H1 (cell line): Measurements from ENCODE around the gene ASF1B. TPM values are rescaled to one million over a fixed set of nuclear protein-coding genes. Genes with fewer than 3 reads are reported as not detected.

Source experiments
- CTCF ChIA-PET: fragments of 300-600 bp; sonication (Branson Sonifier 250); formaldehyde crosslinking; loops from one replicate; lab custom pipeline; 2021; ENCODE audit not compliant: partially characterized antibody; lab: Charles Lee
- POLR2A ChIA-PET: fragments of 300-600 bp; sonication (Branson Sonifier 250); formaldehyde crosslinking; loops from one replicate; lab custom pipeline; 2021; ENCODE audit warnings: inconsistent platforms; ENCODE audit not compliant: partially characterized antibody; lab: Charles Lee
- DNase-seq, 2 experiments: peaks; one replicate each; pipeline versions ENCODE4 v3.0.0 to v3.0.0-alpha.2; 2010 to 2022; ENCODE audit warnings: low spot score in 2 of 2, low read depth in 1 of 2, mixed read lengths in 1 of 2
- FAIRE-seq: peaks from 2 replicates; lab custom pipeline; 2011; peaks lifted over from hg19 to GRCh38; lab: Jason Lieb, UNC
- H2AFZ ChIP-seq: 2 replicates; pipeline ENCODE4 v1.8.1; 2012; ENCODE audit warnings: low read length, inconsistent platforms
- H2AK5ac ChIP-seq: 2 replicates; pipeline ENCODE4 v1.6.1; 2013; ENCODE audit warnings: low read depth, low read length
- H2BK120ac ChIP-seq: replicated peaks from 2 replicates; pipeline ENCODE3; 2013; ENCODE audit warnings: low read depth, low read length, inconsistent platforms
- H2BK12ac ChIP-seq: 2 replicates; pipeline ENCODE4 v1.6.1; 2013; ENCODE audit warnings: low read depth, low read length
- H2BK15ac ChIP-seq: 2 replicates; pipeline ENCODE4 v1.6.1; 2013; ENCODE audit warnings: low read length
- H2BK20ac ChIP-seq: 2 replicates; pipeline ENCODE4 v1.6.1; 2013; ENCODE audit warnings: low read length
- H2BK5ac ChIP-seq: 2 replicates; pipeline ENCODE4 v1.6.1; 2013; ENCODE audit warnings: low read depth, low read length
- H3K14ac ChIP-seq: 2 replicates; pipeline ENCODE4 v1.6.1; 2013; ENCODE audit warnings: inconsistent platforms; ENCODE audit not compliant: insufficient read length
- H3K18ac ChIP-seq: 2 replicates; pipeline ENCODE4 v1.6.1; 2013; ENCODE audit warnings: low read length; ENCODE audit errors: extremely low read depth
- H3K23ac ChIP-seq: 2 replicates; pipeline ENCODE4 v1.6.1; 2013; ENCODE audit warnings: inconsistent platforms; ENCODE audit not compliant: insufficient read length
- H3K23me2 ChIP-seq: 2 replicates; pipeline ENCODE4 v1.6.1; 2013; ENCODE audit warnings: low read depth, low read length
- H3K27ac ChIP-seq: 2 replicates; pipeline ENCODE4 v1.6.1; 2011; ENCODE audit warnings: low read depth, low read length, inconsistent platforms
- H3K27me3 ChIP-seq, 4 experiments: replicated peaks in 1 of 4; 1 replicate in 1 of 4; 2 replicates in 3 of 4; pipeline versions ENCODE4 v1.6.1 to v1.8.1; 2011 to 2013; ENCODE audit warnings: low read length in 3 of 4, mild to moderate bottlenecking in 3 of 4, inconsistent platforms in 2 of 4, mixed read lengths in 2 of 4, moderate library complexity in 1 of 4; ENCODE audit not compliant: control insufficient read depth in 3 of 4, insufficient read depth in 3 of 4; ENCODE audit errors: extremely low read depth in 1 of 4
- H3K36me3 ChIP-seq, 4 experiments: 2 replicates each; pipeline versions ENCODE4 v1.6.1 to v1.8.1; 2011 to 2013; ENCODE audit warnings: mild to moderate bottlenecking in 4 of 4, low read length in 3 of 4, moderate library complexity in 2 of 4, control low read depth in 1 of 4, inconsistent platforms in 1 of 4; ENCODE audit not compliant: insufficient read depth in 4 of 4, control insufficient read depth in 2 of 4
- H3K4ac ChIP-seq: replicated peaks from 2 replicates; pipeline ENCODE3; 2013; ENCODE audit warnings: low read length, low read depth, mixed read lengths, inconsistent platforms; ENCODE audit not compliant: insufficient read length
- H3K4me1 ChIP-seq, 4 experiments: replicated peaks in 1 of 4; 1 replicate in 1 of 4; 2 replicates in 3 of 4; pipeline versions ENCODE4 v1.6.1 to v1.8.1; 2011 to 2013; ENCODE audit warnings: low read length in 3 of 4, inconsistent platforms in 2 of 4, mixed read lengths in 1 of 4; ENCODE audit not compliant: insufficient read depth in 4 of 4, control insufficient read depth in 3 of 4
- H3K4me2 ChIP-seq, 2 experiments: 2 replicates each; pipeline versions ENCODE4 v1.6.1 to v1.8.1; 2011 to 2013; ENCODE audit warnings: low read depth in 2 of 2, low read length in 2 of 2, control low read depth in 1 of 2, inconsistent platforms in 1 of 2, mild to moderate bottlenecking in 1 of 2; ENCODE audit not compliant: insufficient read depth in 1 of 2
- H3K4me3 ChIP-seq, 4 experiments: fragments of 200-600, 300-600 bp in 1 of 4; sonication (generic), shearing (Covaris generic), sonication (Bioruptor Twin) in 1 of 4; 2 replicates each; pipeline versions ENCODE4 v1.5.1 to v1.8.1; 2011 to 2016; ENCODE audit warnings: low read length in 4 of 4, low read depth in 3 of 4, control low read depth in 2 of 4, inconsistent platforms in 2 of 4, mild to moderate bottlenecking in 2 of 4, mixed read lengths in 1 of 4, moderate library complexity in 1 of 4; ENCODE audit not compliant: insufficient read depth in 2 of 4; ENCODE audit errors: extremely low read depth in 1 of 4
- H3K56ac ChIP-seq: replicated peaks from 2 replicates; pipeline ENCODE3; 2013; ENCODE audit warnings: low read depth, mild to moderate bottlenecking, mixed read lengths, low read length, inconsistent platforms; ENCODE audit not compliant: insufficient read length
- H3K79me1 ChIP-seq: 2 replicates; pipeline ENCODE4 v1.6.1; 2013; ENCODE audit warnings: low read depth, low read length, control low read depth
- H3K79me2 ChIP-seq, 2 experiments: 2 replicates each; pipeline versions ENCODE4 v1.6.1 to v1.8.1; 2012 to 2013; ENCODE audit warnings: low read length in 2 of 2, mild to moderate bottlenecking in 2 of 2, inconsistent platforms in 1 of 2; ENCODE audit not compliant: insufficient read depth in 2 of 2, control insufficient read depth in 1 of 2
- H3K9ac ChIP-seq, 4 experiments: replicated peaks in 1 of 4; 1 replicate in 1 of 4; 2 replicates in 3 of 4; pipeline versions ENCODE4 v1.6.1 to v1.8.1; 2011 to 2013; ENCODE audit warnings: low read depth in 3 of 4, low read length in 3 of 4, control low read depth in 2 of 4, mild to moderate bottlenecking in 2 of 4, moderate library complexity in 2 of 4, inconsistent platforms in 1 of 4; ENCODE audit errors: extremely low read depth in 1 of 4
- H3K9me3 ChIP-seq, 2 experiments: 2 replicates each; pipeline versions ENCODE4 v1.6.1 to v1.8.1; 2012 to 2013; ENCODE audit warnings: mild to moderate bottlenecking in 2 of 2, moderate library complexity in 2 of 2, control low read depth in 1 of 2, inconsistent platforms in 1 of 2, low read depth in 1 of 2, low read length in 1 of 2, mixed read lengths in 1 of 2; ENCODE audit not compliant: insufficient read depth in 2 of 2
- H4K20me1 ChIP-seq, 2 experiments: replicated peaks in 1 of 2; 2 replicates each; pipeline versions ENCODE3 to v1.8.1; 2011 to 2013; ENCODE audit warnings: inconsistent platforms in 2 of 2, low read length in 2 of 2, mild to moderate bottlenecking in 1 of 2; ENCODE audit not compliant: insufficient read depth in 2 of 2, control insufficient read depth in 1 of 2
- H4K5ac ChIP-seq: 2 replicates; pipeline ENCODE4 v1.6.1; 2013; ENCODE audit warnings: low read length, low read depth, mixed read lengths, inconsistent platforms; ENCODE audit not compliant: insufficient read length
- H4K8ac ChIP-seq: 2 replicates; pipeline ENCODE4 v1.8.0; 2013; ENCODE audit warnings: mild to moderate bottlenecking, moderate library complexity, low read length, inconsistent platforms; ENCODE audit not compliant: insufficient read depth; ENCODE audit errors: extremely low read depth
- H4K91ac ChIP-seq: replicated peaks from 2 replicates; pipeline ENCODE3; 2013; ENCODE audit warnings: low read length, mixed read lengths, inconsistent platforms; ENCODE audit not compliant: insufficient read length
- E2F6 ChIP-seq: IDR thresholded peaks from 2 replicates; pipeline ENCODE4 v1.6.1; 2012; ENCODE audit warnings: inconsistent platforms
- KDM4A ChIP-seq: IDR thresholded peaks from one replicate; pipeline ENCODE4 v1.7.1; 2012; ENCODE audit warnings: low read depth, mild to moderate bottlenecking, moderate library complexity, low read length, inconsistent platforms; ENCODE audit not compliant: severe bottlenecking
- RXRA ChIP-seq: IDR thresholded peaks from 2 replicates; pipeline ENCODE4 v1.6.1; 2011; ENCODE audit warnings: low read depth, mild to moderate bottlenecking, low read length, moderate library complexity; ENCODE audit not compliant: insufficient read depth
- WGBS, 2 experiments: shearing (Covaris generic) in 1 of 2; methylation state at CpG; one replicate each; pipeline versions ENCODE4 v1.1.6 to v1.1.7; 2013 to 2015; ENCODE audit warnings: low lambda C conversion rate in 2 of 2, mixed read lengths in 2 of 2, inconsistent platforms in 1 of 2, low coverage in 1 of 2, missing lambda C conversion rate in 1 of 2; ENCODE audit not compliant: insufficient replicate concordance in 2 of 2, insufficient coverage in 1 of 2, insufficient read length in 1 of 2; ENCODE audit errors: extremely low coverage in 1 of 2, missing lambda C conversion rate in 1 of 2; 5-methylcytosine and 5-hydroxymethylcytosine counted together
- polyA plus RNA-seq, 7 experiments: library from polyadenylated mRNA; depleted of rRNA in 3 of 7; stranded (reverse) in 5 of 7; unstranded in 2 of 7; fragments of >200 nt in 5 of 7; fragments of 200-250 nt in 2 of 7; gene quantifications; 1 replicate in 5 of 7; 2 replicates in 1 of 7; 4 replicates in 1 of 7; pipeline versions ENCODE4 v1.2.1 to v1.2.3, GENCODE V29; 2011 to 2013; ENCODE audit warnings: missing spikeins in 2 of 7, mixed read lengths in 2 of 7
- total RNA-seq: library from RNA; stranded (reverse); fragmentation: NEBNext Ultra II Directional; extraction: Animal tissue kit (Norgen Biotek cat#: 25700); gene quantifications from 2 replicates; pipeline ENCODE4 v1.2.1, GENCODE V29; 2021

The ASF1B gene
- total and polyA plus RNA-seq, 2 of the 8 experiments (the other 6 are each of a cell fraction or from before 2014, with no cell fraction given): 32.6 to 59.2 TPM

GRCh38 chr19:14085309-14085995 lies 50.9 kb downstream of the ASF1B start, which contains the start of gene C19orf67:
TSS of gene C19orf67 (minus strand) at chr19:14085783. CDS start at chr19:14085627, 156 bp downstream.
- DNase-seq: peak in 1 of 2 experiments; percentile 66
- Histone ChIP-seq H3K27me3 (peaks cover 0 to 6% (median 4%) of the 10 kb centered on the region in 4 experiments; a peak in 4 of 7 replicates), H3K4me2 (peak within 1 kb of the TSS; percentile 35 to 65), H2BK15ac (no peak within 1 kb of the TSS), H3K4ac (no peak within 1 kb of the TSS), H3K18ac (no peak within 1 kb of the TSS; the same call in 1 of the 2 replicates), H2AK5ac (no peak within 1 kb of the TSS), H2BK20ac (no peak within 1 kb of the TSS), H3K79me1 (no peaks in the 10 kb centered on the region), H3K9ac (no peak within 1 kb of the TSS), H4K20me1 (peaks cover 4 to 8% of the 10 kb centered on the region in 2 experiments), H2BK12ac (no peak within 1 kb of the TSS), H3K9me3 (no peaks in the 10 kb centered on the region), H3K23me2 (peaks cover 6% of the 10 kb centered on the region; the same call in 1 of the 2 replicates), H3K4me1 (peaks cover 0 to 7% (median 4%) of the 10 kb centered on the region in 4 experiments; a peak in 6 of 7 replicates), H4K91ac (no peak within 1 kb of the TSS), H2BK5ac (no peak within 1 kb of the TSS), H3K4me3 (peak within 1 kb of the TSS; percentile 32 to 61 (median 40)), H3K36me3 (peaks cover 0 to 13% (median 4%) of the 10 kb centered on the region in 4 experiments; a peak in 3 of 8 replicates), H3K27ac (no peak within 1 kb of the TSS), H3K56ac (no peak within 1 kb of the TSS), H2AFZ (no peak within 1 kb of the TSS), H4K5ac (no peak within 1 kb of the TSS), H3K14ac (no peak within 1 kb of the TSS), H2BK120ac (no peak within 1 kb of the TSS), H4K8ac (no peak within 1 kb of the TSS; the same call in none of the 2 replicates), H3K23ac (no peak within 1 kb of the TSS), H3K79me2 (no peaks in the 10 kb centered on the region)
- ChIA-PET POLR2A (interaction anchor here (1.1 to 1.5 kb wide), 2 partner anchors 51 to 61 kb away, joined by 4 to 5 read pairs; no protein-coding TSS in a partner anchor), CTCF (interaction anchor here (1.0 to 11.2 kb wide), 6 partner anchors 12 to 268 kb away, joined by 3 to 75 read pairs (median 7); partner anchors contain the start of genes MISP3 and PALM3)
- WGBS, 2 experiments: 29% methylated on average over 52 of the region's 54 CpGs; no CpG with 5 or more reads in 1 of the 2 experiments
- no peak for FAIRE-seq
- TF ChIP-seq RXRA (no peak), KDM4A (peak; percentile 42), E2F6 (0 out of 2 replicates have a peak, but pooled peaks have one; percentile 15)
